HUDEP-2 (cell line): ENCODE results near the gene DCTN3.

Source experiments
- DNase-seq, 76 experiments: peaks; one replicate each; lab custom pipeline; 2025; ENCODE audit not compliant: unreplicated experiment in 76 of 76; lab: John Stamatoyannopoulos, UW

DCTN3 gene

DNA sequence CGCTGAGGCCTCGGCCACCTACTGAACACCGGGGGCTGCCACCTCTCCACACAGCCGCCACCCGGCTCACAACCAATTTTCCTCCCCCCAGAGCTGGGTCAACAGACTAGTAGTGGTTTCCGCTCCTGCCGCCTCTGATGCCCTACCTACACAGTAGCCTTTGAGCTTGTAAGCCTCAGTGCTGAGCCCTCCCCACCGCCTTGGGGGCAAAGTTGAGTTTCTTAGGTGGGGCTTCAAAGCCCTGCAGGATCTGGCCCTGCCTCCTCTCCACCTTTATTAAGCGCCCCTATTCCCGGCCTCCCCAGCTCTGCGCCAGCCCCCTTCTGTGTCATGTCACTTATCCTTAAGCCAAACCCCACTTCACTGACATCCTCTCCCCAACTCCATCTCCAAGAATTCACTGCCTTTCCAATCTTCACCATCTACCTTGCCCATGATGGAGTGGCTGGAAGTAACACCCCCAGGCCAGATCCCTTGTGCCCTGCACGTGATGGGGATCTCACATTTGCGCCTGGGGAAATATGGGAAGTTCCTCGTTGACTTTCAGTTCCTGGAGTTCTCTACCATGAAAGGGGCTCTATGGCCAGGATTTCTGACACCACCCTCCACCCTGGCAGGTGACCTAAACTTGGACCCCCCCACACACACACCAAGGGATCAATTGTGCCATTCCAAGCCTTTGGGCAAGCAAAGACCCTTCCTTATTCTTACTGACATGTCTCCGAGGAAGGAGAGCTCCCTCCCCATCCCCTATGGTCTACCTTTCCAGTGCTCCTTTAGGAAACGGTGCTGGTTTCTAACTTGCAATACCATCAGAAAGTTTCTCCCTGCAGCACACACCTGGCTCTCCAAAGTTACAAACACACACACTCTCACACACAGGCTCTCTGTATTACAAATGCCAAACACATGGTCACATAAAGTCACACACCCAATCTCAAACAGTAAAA lies 28.1 kb downstream of the DCTN3 start:
- DNase-seq, result peak in 1 of 76 experiments; percentile 10

DNA sequence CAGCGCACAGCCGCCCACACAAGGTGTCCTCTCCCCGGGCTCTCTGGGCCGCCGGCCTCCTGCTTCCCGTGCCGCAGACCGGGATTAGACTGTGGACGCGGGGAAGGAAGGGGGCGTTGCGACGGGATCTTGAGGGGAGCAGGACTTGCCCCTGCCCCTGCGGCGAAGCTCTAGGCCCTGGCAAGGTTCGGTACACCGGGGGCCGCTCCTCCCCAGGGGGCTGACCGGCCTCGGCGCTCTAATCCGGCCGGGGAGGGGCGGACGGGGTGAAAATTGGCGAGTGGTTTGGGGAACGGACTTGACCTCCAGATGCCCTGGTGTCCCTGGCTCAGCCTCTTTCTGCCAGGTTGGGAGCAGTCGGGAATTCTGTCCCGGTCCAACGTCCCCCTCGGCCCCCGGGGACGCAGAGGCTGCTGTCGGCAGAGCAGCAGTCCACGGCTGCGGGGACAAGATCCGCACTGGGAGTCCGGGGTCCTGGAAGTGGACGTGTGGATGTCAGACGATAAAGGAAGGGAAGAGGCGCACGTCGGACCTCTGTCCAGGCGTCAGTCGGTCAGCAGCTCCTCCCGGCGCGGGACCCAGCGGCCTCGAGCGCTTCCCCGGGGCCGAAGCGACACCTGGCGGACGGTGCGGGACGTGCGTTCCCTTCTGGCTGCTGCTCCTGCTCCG lies 28.9 kb downstream of the DCTN3 start:
- peak in 60 of 76 experiments; percentile 5 to 81 (median 54) for DNase-seq

DNA sequence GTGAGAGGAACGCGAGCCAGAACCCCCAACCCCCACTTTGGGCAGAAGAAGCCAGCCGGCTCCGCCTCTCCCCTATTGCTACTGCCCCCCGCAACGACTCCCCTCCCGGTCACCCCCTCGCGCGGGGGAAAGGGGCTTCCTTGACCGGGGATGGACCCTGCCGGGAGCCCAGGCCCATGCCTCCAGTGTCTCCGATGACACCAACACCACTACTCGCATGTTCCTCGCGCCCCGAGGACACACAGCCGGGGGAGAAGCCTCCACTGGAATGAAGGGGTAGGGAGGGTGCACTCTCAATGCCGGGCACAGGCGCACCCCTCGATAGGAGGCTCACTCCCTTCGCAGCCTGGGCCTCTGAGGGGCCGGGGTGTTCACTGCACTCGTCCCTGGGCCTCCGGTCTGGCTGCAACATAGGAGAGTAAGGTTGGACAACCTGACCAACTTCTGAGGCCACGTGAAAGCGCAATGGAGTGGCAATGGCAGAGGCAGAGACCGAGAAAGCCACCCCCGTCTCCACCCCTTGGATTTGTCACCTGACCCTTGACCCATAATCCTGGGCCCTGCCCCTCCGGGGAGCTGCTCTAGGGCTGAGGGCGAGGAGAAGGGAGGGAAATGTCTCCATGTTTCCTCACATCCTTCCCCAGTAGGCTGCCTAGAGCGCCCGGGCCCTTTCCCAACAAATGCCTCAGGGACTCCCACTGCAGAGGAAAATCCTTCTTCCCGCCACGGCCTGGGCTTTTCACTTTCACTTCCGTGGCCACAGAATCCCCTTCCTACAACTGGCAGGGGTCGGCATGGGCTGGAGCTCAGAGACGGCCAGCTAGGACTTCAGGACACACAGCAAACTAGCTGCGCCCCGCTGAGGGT lies 29.7 kb downstream of the DCTN3 start:
- DNase-seq, result peak in 9 of 76 experiments; percentile 6 to 34 (median 9)

DNA sequence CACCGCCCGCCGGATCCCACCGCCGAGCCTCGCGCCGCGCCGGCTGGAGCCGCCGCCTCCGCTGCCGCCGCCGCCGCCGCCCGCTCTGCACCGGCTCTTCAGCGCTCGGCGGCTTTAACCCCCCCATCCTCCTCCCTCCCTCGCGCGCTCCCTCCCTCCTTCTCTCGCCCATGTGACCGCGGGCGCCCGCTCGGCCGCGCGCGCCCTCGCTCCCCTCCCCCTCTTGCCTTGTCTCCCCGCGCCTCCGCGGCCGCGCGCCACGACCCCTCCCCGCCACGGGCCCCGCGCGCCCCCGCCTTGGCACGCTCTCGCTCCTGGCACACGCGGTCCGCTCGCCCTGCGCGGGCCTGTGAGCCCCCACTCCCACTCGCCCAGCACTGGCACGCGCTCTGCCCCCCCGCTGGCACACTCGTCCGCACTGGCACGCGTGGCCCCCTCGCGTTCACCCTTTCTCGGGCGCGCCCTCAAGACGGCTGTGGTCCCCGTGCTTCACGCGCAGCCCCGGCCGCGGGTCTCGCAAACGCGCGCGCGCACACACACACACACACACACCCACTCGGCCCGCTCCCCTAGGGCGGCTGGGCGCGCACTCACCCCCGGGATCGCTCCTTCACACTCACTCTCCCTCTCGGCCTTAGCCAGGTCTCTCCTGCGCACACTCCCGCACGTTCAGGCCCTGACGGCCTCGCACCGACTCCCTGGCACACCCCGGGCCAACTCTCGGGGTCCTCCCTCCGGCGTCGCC lies 30.5 kb downstream of the DCTN3 start, which contains the start of gene CNTFR:
Gene CNTFR, minus strand, starts transcription at position 89 of the 745 bp plus-strand sequence. CDS start 20,743 bp downstream, outside the sequence.
- peak in 4 of 76 experiments; percentile 4 to 13 (median 8) for DNase-seq

DNA sequence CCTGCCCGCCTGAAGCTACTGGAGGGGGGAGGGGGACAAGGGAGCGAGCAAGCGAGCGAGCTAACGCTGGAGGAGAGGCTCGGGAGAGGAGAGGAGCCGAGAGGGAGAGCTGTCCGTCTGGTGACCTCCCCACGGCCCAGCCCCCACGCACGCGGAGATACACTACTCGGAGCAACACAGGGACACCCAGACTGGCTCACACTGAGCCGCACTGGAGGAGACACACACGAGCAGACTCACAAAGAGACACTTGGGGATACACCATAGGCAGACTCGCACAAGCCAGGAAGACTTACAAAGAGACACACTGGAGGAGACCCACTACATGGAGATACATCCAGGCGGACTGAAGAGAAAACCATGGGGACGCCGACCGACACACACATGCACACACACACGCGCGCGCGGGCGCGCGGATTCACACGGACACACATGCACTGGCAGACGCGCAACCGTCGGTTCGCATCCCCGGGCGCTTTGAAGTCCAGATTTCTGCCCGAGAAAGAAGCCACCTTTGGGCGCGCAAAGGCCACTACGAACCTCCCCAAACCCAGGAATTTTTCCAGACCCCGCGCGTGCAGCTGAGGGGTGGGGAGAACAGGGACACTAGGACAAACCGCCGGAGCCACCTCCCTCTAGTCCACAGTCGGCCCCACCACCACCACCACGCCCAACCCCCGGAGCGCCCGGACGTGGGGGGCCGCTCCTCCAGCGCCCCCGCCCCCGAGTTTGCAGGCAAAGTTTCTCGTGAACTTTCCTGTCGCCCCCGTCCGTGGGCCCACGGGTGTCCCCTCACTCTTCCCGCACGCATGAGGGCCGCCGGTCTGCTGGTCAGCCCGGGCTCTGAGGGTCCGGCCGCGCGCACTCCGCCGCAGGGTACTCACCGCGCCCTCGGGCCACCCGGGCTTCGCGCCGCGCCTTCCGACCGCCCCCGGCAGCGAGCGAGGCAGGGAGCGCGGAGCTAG lies 31.3 kb downstream of the DCTN3 start:
- no peak for DNase-seq

DNA sequence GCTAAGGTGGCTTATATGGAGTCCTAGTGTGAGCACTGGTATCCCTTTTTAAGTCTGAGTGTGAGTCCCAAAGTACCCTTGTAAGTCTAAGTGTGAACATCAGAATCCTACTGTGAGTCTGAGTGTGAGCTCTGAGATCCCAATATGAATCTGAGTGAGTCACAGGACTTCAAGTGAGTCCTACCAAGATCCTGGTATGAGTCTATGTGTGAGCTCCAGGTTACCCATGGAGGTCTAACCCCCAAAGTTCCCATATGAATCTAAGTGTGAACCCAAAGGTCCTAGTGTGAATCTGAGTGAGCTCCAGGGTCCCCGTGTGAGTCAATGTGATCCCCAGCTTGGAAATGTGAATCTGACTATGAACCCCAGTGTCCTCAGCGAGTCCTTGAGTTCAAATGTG lies 33.0 kb downstream of the DCTN3 start:
- DNase-seq, result no peak

DNA sequence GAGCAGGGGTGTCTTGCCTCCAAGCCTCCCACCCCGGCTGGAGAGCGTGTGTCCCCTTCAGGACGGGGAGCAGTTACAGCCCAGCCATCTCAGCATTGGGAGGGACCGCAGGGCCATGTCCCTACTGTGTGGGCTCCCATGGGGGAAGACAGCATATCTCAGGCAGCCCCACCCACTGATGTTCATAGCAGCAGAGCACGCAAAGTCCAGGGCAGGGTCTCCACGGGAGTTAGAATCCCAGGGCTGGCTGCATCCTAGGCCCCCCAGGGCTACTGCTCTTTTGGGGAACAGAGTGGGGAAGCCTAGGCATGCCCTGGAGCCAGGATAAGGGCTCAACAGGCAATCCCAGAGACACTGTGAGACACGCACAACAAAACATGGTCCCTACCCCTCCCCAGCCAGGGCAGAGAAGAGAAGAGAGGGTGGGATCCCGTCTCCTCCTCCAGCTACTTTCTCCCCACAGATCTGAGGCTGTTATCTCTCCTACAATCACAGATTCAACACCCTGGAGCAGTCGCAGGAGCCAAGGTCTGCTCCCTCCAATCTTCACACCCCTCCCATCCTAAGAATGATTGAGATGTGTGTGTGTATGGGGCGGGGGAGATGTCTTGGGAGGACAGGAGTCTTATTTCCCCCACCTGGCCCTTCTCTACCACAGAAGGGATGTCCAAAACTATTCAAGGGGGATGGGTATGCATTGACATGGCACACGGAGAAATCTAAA lies 34.2 kb downstream of the DCTN3 start:
- no peak for DNase-seq

DNA sequence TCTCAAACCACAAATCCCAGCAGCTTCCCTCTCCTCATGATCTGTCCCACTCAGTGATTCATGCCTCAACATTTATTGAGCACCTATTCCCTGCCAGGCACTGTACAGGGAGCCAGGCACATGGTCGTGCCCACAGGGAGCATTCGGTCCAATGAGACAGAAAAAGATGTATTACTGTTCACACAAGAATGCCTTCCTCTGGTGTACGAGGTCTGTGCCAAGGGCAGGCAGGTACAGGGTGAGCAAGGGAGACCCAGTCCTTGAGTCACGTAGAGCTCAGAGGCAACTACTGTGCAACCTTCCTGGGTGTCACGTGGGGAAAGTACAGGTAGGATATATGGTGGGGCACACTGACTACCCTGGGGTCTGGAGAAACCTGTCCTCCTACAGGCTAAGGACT lies 35.3 kb downstream of the DCTN3 start:
- DNase-seq, result no peak

DNA sequence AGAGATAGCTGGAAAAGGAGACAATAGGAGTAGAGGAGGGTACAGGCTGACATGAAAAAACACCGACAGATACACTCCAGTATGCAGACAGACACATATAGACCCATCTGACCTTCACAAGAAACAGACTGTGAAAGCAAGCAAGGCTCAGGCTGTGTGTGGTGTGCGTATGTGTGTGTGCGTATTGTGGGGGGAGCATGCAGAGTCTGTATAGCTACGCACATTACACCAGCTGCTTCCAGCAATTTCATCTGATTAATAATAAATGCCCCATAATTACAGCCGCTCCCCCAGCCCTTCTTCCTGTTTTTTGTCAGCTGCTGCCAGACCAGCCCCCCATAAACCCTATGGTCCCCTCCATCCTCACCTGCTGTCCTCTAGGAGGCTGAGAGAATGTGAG lies 37.5 kb downstream of the DCTN3 start:
- no peak for DNase-seq

DNA sequence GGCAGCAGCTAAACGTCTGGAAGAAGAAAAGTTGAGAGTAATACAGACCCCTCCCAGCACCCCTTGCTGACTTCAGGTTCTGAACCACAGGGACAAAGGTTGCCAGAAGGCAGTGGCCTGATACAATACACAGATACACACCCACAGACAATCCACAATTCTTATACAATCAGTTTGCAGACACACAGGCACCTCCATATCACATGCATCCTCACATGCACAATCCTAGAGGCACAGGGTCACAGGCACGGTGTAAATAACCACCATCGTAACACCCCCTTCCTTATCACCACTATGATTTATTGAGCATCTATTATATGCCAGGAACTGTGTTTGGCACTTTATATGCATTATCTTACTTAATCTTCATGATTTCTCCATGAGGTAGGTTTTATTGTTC lies 39.0 kb downstream of the DCTN3 start:
- DNase-seq, result no peak

DNA sequence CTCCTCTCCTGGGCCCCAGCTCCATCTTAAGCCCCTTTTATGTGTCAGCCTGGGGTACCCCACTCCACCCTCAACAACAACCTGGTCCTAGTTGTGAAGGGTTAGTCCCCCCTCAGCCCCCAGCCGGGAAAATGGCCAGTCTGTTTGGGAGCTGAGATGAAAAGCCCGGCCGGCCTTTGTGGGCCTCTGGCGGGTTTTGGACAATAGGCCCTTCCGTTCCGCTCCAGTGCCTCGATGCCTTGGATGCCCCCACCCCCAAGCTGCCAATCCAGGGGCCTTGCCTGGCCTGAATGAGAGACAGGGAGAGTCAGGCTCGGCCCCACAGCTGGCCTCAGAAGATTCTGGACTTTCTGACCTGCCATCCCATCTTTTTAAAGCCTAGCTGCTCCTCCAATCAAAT lies 39.9 kb downstream of the DCTN3 start:
- DNase-seq, result no peak

DNA sequence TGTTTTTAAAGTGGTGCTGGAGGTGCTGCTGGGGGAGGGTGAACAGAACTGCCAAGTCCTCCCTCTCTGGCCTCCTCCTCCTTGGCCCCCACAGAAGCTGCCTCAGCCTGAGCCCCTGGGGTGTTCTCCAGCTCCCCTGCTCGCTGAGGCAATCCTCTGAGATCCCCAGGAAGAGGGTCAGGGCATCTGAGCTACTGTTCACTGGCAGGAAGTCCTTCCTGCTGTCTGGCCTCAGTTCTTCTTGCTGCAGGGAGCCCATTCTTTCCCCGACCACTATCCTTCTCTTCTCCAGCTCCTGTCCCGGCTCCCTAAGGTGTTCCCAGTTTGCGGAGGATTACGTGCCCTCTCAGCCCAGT lies 40.5 kb downstream of the DCTN3 start:
- DNase-seq, result no peak

DNA sequence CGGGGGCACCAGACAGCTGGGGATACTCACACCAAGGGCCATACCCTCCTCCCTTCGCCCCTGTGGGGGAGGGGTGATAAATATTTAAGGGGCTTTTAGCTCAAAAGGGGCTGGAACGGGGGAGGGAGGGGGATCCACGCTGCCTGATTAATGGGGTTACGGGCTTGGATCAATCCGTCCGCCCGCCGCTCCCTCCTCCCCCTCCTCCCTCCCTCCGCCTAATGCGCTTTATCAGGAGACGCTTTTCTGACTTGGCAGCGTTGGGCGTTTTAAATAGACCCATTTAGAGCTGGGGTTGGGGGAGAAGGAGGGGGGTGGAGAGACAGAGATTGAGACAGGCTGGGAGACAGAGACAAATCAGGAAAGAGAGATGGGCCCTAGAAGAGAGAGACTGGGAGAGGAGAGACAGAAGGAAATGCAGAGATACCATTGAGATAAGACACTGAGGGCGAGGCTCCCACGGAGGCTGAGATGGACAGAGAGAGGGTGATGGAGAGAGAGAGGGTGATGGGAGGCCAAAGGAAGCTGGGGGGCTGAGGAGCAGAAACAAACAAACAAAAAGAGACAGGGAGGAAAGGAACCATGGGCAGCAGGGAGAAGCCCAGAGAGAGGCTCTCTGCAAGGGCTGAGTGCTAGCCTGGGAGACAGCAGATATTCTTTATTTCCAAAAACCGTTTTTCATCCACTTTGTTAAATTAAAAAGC lies 41.0 kb downstream of the DCTN3 start:
- DNase-seq, result peak in 1 of 76 experiments; percentile 5

DNA sequence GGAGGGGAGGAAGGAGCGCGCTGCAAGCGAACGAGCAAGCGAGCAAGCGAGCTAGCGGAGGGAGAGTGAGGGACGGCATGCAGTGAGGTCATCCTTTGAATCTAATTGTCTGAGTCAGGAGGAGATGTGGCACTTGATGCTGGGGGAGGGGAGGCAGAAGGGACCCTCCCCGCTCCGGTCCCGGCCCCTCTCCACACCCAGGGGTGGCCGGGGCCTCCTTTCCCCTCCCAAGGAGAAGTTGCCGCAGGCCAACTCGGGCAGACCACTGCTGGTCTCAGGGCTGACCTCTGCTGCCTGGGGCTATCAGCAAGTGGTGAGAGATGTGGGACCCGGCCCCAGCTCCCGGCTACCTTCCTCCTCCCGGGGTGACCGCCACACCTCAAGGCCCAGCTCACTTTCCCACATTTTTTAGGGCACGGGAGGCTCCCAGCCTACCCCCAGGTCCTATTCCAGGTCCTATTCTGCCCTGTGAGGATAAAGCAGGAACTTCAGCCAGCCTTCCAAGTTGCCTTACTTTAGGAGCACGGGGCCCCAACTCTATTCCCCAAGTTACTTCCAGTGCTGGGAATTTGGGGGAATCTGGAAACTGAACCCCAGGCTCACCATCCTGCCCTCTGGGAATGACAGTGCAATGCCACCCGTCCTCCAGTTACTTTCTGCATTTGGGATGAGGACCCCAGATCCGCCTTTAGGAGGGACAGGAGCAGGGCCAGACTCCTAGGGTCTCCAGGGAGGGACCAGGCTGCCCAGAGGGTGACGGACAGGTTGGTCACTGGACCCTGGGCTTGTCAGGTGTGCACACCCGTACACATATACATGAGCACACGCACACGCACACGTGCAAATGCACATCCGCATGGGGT lies 41.8 kb downstream of the DCTN3 start:
- DNase-seq, result no peak

DNA sequence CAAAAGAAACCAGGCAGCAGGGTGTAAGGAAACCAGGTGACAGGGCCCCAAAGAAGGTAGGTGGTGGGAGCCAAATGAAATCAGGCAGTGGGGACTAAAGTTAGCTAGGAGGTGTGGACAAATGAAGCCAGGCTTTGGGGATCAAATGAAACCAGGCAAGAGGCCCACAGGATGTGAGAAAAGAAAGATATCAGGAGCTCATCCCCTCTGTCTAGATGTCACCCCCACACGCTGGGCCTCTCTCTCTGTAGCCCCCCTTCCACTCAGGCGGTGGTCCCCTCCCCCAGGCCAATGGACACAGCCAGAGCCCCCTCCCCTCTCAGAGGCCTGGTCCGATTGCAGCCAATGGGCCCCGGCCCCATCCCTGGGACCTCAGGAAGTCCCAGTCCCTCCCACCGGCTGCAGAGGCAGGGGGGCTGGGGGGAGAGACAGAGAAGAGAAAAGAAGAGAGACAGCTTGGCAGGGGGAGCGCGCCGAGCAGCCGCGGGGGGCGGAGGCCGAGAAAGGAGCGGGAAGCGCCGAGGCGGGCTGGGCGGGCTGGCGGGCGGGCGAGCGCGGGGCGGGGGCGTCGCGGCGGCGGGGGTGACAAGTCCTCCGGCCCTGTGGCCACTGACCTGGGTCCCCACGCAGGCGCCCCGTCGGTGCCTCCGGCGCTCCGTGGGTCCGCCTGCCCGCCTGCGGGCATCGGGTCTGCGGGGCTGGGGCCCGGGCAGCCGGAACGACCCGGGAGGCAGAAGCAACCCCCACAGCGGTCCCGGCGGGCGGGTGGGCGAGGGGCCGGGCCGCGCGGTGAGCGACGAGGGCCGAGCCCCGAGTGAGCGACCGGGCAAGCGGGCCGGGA lies 42.7 kb downstream of the DCTN3 start:
- no peak for DNase-seq
